Common myeloid progenitor, CD34-positive (primary cell): Measurements from ENCODE around the gene RXYLT1.

ENCODE experiments used
- CTCF ChIA-PET: fragments of 350-600 bp; sonication (Branson Sonifier 250); formaldehyde crosslinking; loops from one replicate; lab custom pipeline; 2021; ENCODE audit warnings: antibody characterized with exemption; lab: Charles Lee
- POLR2A ChIA-PET: fragments of 350-600 bp; sonication (Branson Sonifier 250); formaldehyde crosslinking; loops from one replicate; lab custom pipeline; 2021; ENCODE audit warnings: antibody characterized with exemption; lab: Charles Lee
- DNase-seq, 3 donors: peaks; one replicate each; pipeline versions ENCODE4 v3.0.0 to v3.0.0-alpha.2; 2013
- H3K27ac ChIP-seq, 2 experiments: 1 replicate in 1 of 2; 2 replicates in 1 of 2; pipeline ENCODE4 v1.7.0; 2013; ENCODE audit warnings: inconsistent platforms in 2 of 2, low read length in 2 of 2, mild to moderate bottlenecking in 2 of 2, low read depth in 1 of 2, moderate library complexity in 1 of 2; ENCODE audit not compliant: severe bottlenecking in 2 of 2, insufficient read depth in 1 of 2, poor library complexity in 1 of 2
- H3K27me3 ChIP-seq, 5 experiments: replicated peaks in 2 of 5; 1 replicate in 3 of 5; 2 replicates in 2 of 5; pipeline versions ENCODE4 v1.6.1 to v1.7.0; 2013; ENCODE audit warnings: low read length in 4 of 5, mild to moderate bottlenecking in 2 of 5, moderate library complexity in 2 of 5, inconsistent platforms in 1 of 5; ENCODE audit not compliant: insufficient read depth in 5 of 5, control insufficient read depth in 4 of 5
- H3K36me3 ChIP-seq, 4 experiments: 1 replicate in 2 of 4; 2 replicates in 2 of 4; pipeline versions ENCODE4 v1.6.1 to v1.7.0; 2013; ENCODE audit warnings: low read length in 3 of 4, control low read depth in 1 of 4, mild to moderate bottlenecking in 1 of 4; ENCODE audit not compliant: control insufficient read depth in 4 of 4, insufficient read depth in 4 of 4
- H3K4me1 ChIP-seq, 4 experiments: 1 replicate in 3 of 4; 2 replicates in 1 of 4; pipeline versions ENCODE4 v1.6.1 to v1.7.1; 2013; ENCODE audit warnings: low read length in 3 of 4, mild to moderate bottlenecking in 3 of 4, control low read depth in 1 of 4, inconsistent platforms in 1 of 4, moderate library complexity in 1 of 4; ENCODE audit not compliant: control insufficient read depth in 4 of 4, insufficient read depth in 4 of 4; ENCODE audit errors: control extremely low read depth in 1 of 4
- H3K4me3 ChIP-seq, 7 experiments: 1 replicate in 4 of 7; 2 replicates in 3 of 7; pipeline versions ENCODE4 v1.5.1 to v1.7.0; 2013; ENCODE audit warnings: mild to moderate bottlenecking in 7 of 7, low read length in 6 of 7, moderate library complexity in 6 of 7, inconsistent platforms in 2 of 7, low read depth in 2 of 7, control low read depth in 1 of 7; ENCODE audit not compliant: insufficient read depth in 4 of 7, control insufficient read depth in 1 of 7; ENCODE audit errors: extremely low read depth in 1 of 7
- H3K9me3 ChIP-seq, 5 experiments: 1 replicate in 4 of 5; 2 replicates in 1 of 5; pipeline versions ENCODE4 v1.6.1 to v1.7.1; 2013; ENCODE audit warnings: low read length in 4 of 5, mild to moderate bottlenecking in 2 of 5, inconsistent platforms in 1 of 5, low read depth in 1 of 5, moderate library complexity in 1 of 5; ENCODE audit not compliant: control insufficient read depth in 4 of 5, insufficient read depth in 2 of 5; ENCODE audit errors: control extremely low read depth in 1 of 5
- WGBS: methylation state at CpG from one replicate; pipeline ENCODE4 v1.1.5; 2013; ENCODE audit not compliant: insufficient coverage; 5-methylcytosine and 5-hydroxymethylcytosine counted together

The RXYLT1 gene

DNA sequence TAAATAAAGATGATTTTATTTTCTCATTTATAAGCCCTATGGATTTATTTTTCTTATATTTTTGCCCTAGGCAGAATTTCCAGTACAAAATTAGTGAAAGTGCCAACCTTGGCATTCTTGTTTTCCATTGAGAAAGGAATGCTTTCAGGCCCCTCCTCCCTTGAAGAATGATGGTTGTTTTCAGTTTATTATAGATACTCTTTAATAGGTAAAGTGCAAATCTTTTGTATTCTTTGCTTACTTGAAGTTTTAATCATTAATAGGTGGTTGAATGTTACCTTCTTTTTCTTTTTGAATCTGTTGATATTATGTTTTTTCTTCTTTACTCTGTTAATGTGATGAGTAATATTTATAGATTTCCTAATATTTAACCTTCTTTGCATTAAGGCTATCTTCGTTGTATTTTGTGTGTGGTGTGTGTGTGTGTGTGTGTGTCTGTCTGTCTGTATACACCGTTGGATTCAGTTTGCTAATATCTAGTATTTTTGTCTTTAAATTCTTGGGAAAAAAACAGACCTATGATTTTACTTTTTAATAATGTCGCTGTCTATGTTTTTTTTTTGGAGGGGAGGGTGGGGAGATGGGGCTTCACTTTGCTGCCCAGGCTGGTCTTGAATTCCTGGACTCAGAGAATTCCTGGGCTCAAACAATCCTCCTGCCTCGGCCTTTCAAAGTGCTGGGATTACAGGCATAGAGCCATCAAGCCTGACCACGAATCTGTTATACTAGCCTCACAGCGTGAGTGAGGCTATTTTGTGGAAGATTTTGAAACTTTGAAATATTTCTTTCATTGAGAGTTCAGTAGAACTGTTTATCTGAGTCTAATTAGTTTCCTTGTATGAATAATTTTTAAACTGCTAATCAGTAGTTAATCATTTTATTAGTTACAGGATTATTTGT is 78.3 kb downstream of the RXYLT1 start:
- no peaks in the 10 kb centered on the region for H3K9me3 ChIP-seq
- H3K4me3 ChIP-seq: no peak overlapping the region
- H3K27ac ChIP-seq: no peak overlapping the region
- no peak for DNase-seq
- no peaks in the 10 kb centered on the region for H3K36me3 ChIP-seq
- no peaks in the 10 kb centered on the region for H3K4me1 ChIP-seq
- CTCF ChIA-PET: no interaction called here
- no peaks in the 10 kb centered on the region for H3K27me3 ChIP-seq
- WGBS: 100% methylated on average over 2 of the region's 6 CpGs
- POLR2A ChIA-PET: no interaction called here
